OCI-M2 (cell line): ENCODE data around the gene OR1J1.

Experiments used
- DNase-seq: peaks from one replicate; lab custom pipeline; 2025; ENCODE audit not compliant: unreplicated experiment; lab: John Stamatoyannopoulos, UW

OR1J1 gene

DNA sequence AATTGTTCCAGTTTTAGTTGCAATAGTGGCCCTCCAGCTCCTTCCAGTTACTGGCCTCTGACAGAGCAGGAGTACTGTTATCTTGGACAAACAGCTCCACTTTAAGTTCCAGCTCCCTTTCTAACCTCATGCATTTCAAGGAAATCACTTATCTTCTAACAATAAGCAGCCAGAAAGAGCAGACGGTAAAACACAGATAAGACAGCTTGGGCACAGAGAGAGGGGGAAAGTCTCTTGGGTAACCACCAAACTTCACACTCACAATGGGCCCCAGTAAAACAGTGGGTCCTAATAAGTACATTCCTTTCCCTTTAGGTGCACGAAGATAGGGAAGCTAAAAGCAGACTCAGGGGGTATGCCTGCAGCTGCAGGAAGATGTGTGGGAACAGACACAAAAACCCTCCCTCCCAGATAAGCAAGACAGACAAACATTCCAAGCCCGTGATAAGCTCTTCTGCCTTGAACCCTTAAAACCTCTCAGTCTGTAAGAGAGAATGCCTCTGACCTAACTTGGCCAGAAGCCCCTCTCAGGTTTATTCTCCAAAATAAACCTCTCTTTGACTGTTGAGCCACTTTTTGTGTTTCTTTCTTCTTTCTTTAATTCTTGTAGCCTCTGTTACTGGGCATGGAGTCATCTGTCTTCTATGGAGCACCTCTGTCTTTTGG lies 30.8 kb downstream of the OR1J1 start:
- DNase-seq, result no peak

- no peak for DNase-seq
Observed at GRCh38 chr9:122445155-122445749, 32.5 kb downstream of the OR1J1 start.

GRCh38 chr9:122444041-122444733 lies 33.5 kb downstream of the OR1J1 start:
- no peak for DNase-seq

- no peak for DNase-seq
Observed at GRCh38 chr9:122442568-122442967, 35.2 kb downstream of the OR1J1 start.
